Activated CD8-positive, alpha-beta T cell treated with anti-CD3 and anti-CD28 coated beads for 36 hours (primary cell): ENCODE data around the gene C1orf21. TPM values are rescaled to one million over a fixed set of nuclear protein-coding genes. Genes with fewer than 3 reads are reported as not detected.

ENCODE experiments used
- ATAC-seq: fragments of 200-7000 bp; cut with Tn5 transposase; one replicate; pipeline ENCODE4 v1.10.0; 2021; ENCODE audit warnings: mild to moderate bottlenecking, moderate library complexity
- CTCF ChIA-PET: fragments of 350-600 bp; sonication (Branson Sonifier 250); formaldehyde crosslinking; loops from one replicate; lab custom pipeline; 2021; ENCODE audit warnings: antibody characterized with exemption; lab: Charles Lee
- POLR2A ChIA-PET: fragments of 350-600 bp; sonication (Branson Sonifier 250); formaldehyde crosslinking; loops from one replicate; lab custom pipeline; 2021; ENCODE audit warnings: antibody characterized with exemption; lab: Charles Lee
- DNase-seq: peaks from one replicate; pipeline ENCODE4 v3.0.0-alpha.2; 2020
- H3K27ac Mint-ChIP-seq: one replicate; pipeline ENCODE4 v1.8.0; 2021; ENCODE audit warnings: mild to moderate bottlenecking, mixed read lengths
- H3K27me3 Mint-ChIP-seq: one replicate; pipeline ENCODE4 v1.8.0; 2021; ENCODE audit warnings: mixed read lengths
- H3K36me3 Mint-ChIP-seq: one replicate; pipeline ENCODE4 v1.8.0; 2021; ENCODE audit warnings: low read depth, mixed read lengths
- H3K4me1 Mint-ChIP-seq: one replicate; pipeline ENCODE4 v1.8.0; 2021; ENCODE audit warnings: low read depth, mixed read lengths
- H3K4me3 Mint-ChIP-seq: one replicate; pipeline ENCODE4 v1.8.0; 2021; ENCODE audit warnings: mild to moderate bottlenecking, moderate library complexity, mixed read lengths
- H3K9me3 Mint-ChIP-seq: one replicate; pipeline ENCODE4 v1.8.0; 2021; ENCODE audit warnings: mixed read lengths
- CTCF ChIP-seq: fragments of 200-600 bp; IDR thresholded peaks from one replicate; pipeline ENCODE4 v1.8.0; 2022; ENCODE audit warnings: antibody characterized with exemption, mild to moderate bottlenecking
- intact Hi-C: fragments of 100-400 bp; cut with micrococcal nuclease; formaldehyde crosslinking; loops from one replicate; pipeline ENCODE4 v1.10.0; 2022
- total RNA-seq, 2 experiments: library from RNA; stranded (reverse); gene quantifications; one replicate each; pipeline ENCODE4 v1.2.3, GENCODE V29; 2021

The C1orf21 gene
- total RNA-seq, 2 experiments from 2014 or later = 3.8 to 4.6 TPM

- peaks cover 4% of the 10 kb centered on the region for H3K27me3 Mint-ChIP-seq
- no peaks in the 10 kb centered on the region for H3K4me1 Mint-ChIP-seq
- H3K36me3 Mint-ChIP-seq = no peaks in the 10 kb centered on the region
- H3K27ac Mint-ChIP-seq = no peak overlapping the region
- no peaks in the 10 kb centered on the region for H3K9me3 Mint-ChIP-seq
- H3K4me3 Mint-ChIP-seq = no peak overlapping the region
- ChIA-PET CTCF (no interaction called here), POLR2A (no interaction called here)
- TF ChIP-seq CTCF = no peak
- intact Hi-C loops = no loop called here
- ATAC-seq (no peak), DNase-seq (no peak)
These were observed 39.4 kb downstream of the C1orf21 start for GRCh38 chr1:184426278-184426674.

GRCh38 chr1:184427722-184428121, 40.9 kb downstream of the C1orf21 start:
- CTCF ChIA-PET = no interaction called here
- no peak for TF ChIP-seq CTCF
- no peak for DNase-seq
- Mint-ChIP-seq H3K4me1 (no peaks in the 10 kb centered on the region), H3K9me3 (no peaks in the 10 kb centered on the region), H3K27ac (no peak overlapping the region), H3K27me3 (peaks cover 6% of the 10 kb centered on the region), H3K4me3 (no peak overlapping the region), H3K36me3 (no peaks in the 10 kb centered on the region)
- POLR2A ChIA-PET = no interaction called here
- ATAC-seq = no peak
- intact Hi-C loops = no loop called here

GRCh38 chr1:184428604-184429003, 41.8 kb downstream of the C1orf21 start:
- CTCF ChIA-PET = no interaction called here
- no peak overlapping the region for H3K27ac Mint-ChIP-seq
- no peaks in the 10 kb centered on the region for H3K9me3 Mint-ChIP-seq
- ATAC-seq (no peak), DNase-seq (no peak)
- H3K27me3 Mint-ChIP-seq = peaks cover 4% of the 10 kb centered on the region
- TF ChIP-seq CTCF = no peak
- intact Hi-C loops = no loop called here
- H3K4me3 Mint-ChIP-seq = no peak overlapping the region
- H3K4me1 Mint-ChIP-seq = no peaks in the 10 kb centered on the region
- POLR2A ChIA-PET = no interaction called here
- H3K36me3 Mint-ChIP-seq = no peaks in the 10 kb centered on the region

DNA sequence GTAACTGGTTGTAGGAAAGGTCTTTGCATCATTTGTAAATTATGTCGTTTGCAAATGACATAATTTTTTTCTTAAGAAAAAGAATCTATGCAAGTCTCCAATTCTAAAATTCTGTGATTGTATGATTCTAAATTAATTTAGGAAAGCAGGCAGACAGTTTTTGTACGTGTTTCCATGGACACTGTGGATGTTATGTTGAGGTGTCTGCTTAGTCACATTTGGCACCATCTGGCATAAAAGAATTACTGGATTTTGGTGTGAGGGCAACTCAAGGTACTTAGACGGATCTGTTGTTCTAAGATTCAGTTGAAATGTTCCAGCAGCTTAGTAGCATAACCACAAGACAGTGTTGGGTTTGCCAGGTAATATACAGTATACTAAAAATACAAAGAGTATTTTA, 42.5 kb downstream of the C1orf21 start:
- H3K36me3 Mint-ChIP-seq = no peaks in the 10 kb centered on the region
- H3K4me3 Mint-ChIP-seq = no peak overlapping the region
- no peak for DNase-seq
- no peaks in the 10 kb centered on the region for H3K9me3 Mint-ChIP-seq
- peaks cover 4% of the 10 kb centered on the region for H3K27me3 Mint-ChIP-seq
- ChIA-PET CTCF (no interaction called here), POLR2A (no interaction called here)
- TF ChIP-seq CTCF = no peak
- intact Hi-C loops = no loop called here
- H3K27ac Mint-ChIP-seq = no peak overlapping the region
- ATAC-seq = no peak
- no peaks in the 10 kb centered on the region for H3K4me1 Mint-ChIP-seq

DNA sequence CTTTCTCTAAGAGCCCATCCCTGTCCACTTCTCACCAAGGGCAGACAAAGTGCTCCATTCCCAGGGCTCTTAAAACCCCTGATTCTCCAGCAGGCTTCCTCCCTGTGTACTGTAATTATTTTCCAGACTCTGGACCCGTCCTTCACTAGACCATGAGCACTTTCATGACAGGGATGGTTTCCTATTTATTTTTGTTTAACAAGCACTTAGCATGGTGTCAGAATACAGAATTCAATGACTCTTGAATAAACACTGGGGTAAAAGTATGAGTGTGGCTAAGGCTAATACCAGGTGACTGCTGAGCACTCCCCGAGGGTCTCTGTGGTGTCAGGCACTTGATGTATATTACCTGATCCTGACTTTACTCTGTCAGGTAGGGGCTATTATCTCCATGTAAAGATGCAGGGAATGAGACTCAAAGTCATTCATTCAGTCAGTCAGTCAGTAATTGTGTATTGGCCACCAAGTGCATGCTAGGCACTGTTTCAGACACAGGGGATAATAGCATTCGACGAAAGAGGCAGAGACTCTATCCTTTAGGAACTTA, 47.2 kb downstream of the C1orf21 start:
- intact Hi-C loops = no loop called here
- no peak overlapping the region for H3K4me3 Mint-ChIP-seq
- no peaks in the 10 kb centered on the region for H3K9me3 Mint-ChIP-seq
- no peak for DNase-seq
- no peaks in the 10 kb centered on the region for H3K36me3 Mint-ChIP-seq
- no peak for TF ChIP-seq CTCF
- no peak for ATAC-seq
- ChIA-PET POLR2A (no interaction called here), CTCF (interaction anchor here (1.7 kb wide), 1 partner anchor 12 kb away, joined by 5 read pairs; no protein-coding TSS in a partner anchor)
- no peaks in the 10 kb centered on the region for H3K4me1 Mint-ChIP-seq
- peaks cover 2% of the 10 kb centered on the region for H3K27me3 Mint-ChIP-seq
- no peak overlapping the region for H3K27ac Mint-ChIP-seq
